H1 (cell line): ENCODE measurements around the gene STAC2.
A peak's percentile ranks its signal among the peaks of the same experiment; 100 is the strongest.

Experiments
- BRCA1 ChIP-seq: IDR thresholded peaks from 2 replicates; pipeline ENCODE4 v1.6.1; 2012; ENCODE audit warnings: low read depth, low read length, improper control_type of control experiment
- CHD7 ChIP-seq: fragments of 300-600 bp; sonication (generic); IDR thresholded peaks from 2 replicates; pipeline ENCODE4 v1.7.1; 2012; ENCODE audit warnings: low read length, moderate library complexity, mild to moderate bottlenecking, inconsistent platforms; ENCODE audit not compliant: insufficient replicate concordance
- CTCF ChIP-seq, 3 experiments: IDR thresholded peaks; 1 replicate in 2 of 3; 2 replicates in 1 of 3; pipeline versions ENCODE4 v1.5.1 to v1.6.1; 2011; ENCODE audit warnings: low read length in 3 of 3, mild to moderate bottlenecking in 3 of 3, inconsistent platforms in 2 of 3, low read depth in 1 of 3, moderate library complexity in 1 of 3; ENCODE audit not compliant: insufficient read depth in 1 of 3; ENCODE audit errors: control extremely low read depth in 1 of 3
- HDAC6 ChIP-seq: IDR thresholded peaks from one replicate; pipeline ENCODE4 v1.7.1; 2012; ENCODE audit warnings: low read depth, mild to moderate bottlenecking, inconsistent platforms, low read length, moderate library complexity
- JUN ChIP-seq: IDR thresholded peaks from 2 replicates; pipeline ENCODE4 v1.6.1; 2011; ENCODE audit warnings: low read depth, mild to moderate bottlenecking, improper control_type of control experiment, low read length
- KDM4A ChIP-seq: IDR thresholded peaks from one replicate; pipeline ENCODE4 v1.7.1; 2012; ENCODE audit warnings: low read depth, mild to moderate bottlenecking, moderate library complexity, low read length, inconsistent platforms; ENCODE audit not compliant: severe bottlenecking
- MAFK ChIP-seq: IDR thresholded peaks from 2 replicates; pipeline ENCODE4 v1.6.1; 2012; ENCODE audit warnings: low read depth, mild to moderate bottlenecking, improper control_type of control experiment, low read length
- NRF1 ChIP-seq: IDR thresholded peaks from 2 replicates; pipeline ENCODE4 v1.6.1; 2011; ENCODE audit warnings: mild to moderate bottlenecking, low read depth, low read length, improper control_type of control experiment
- POLR2A ChIP-seq, 2 experiments: IDR thresholded peaks; 1 replicate in 1 of 2; 2 replicates in 1 of 2; pipeline ENCODE4 v1.6.1; 2011; ENCODE audit warnings: low read depth in 2 of 2, low read length in 2 of 2, mild to moderate bottlenecking in 2 of 2; ENCODE audit errors: control extremely low read depth in 1 of 2
- POLR2AphosphoS5 ChIP-seq: IDR thresholded peaks from 2 replicates; pipeline ENCODE4 v1.6.1; 2011; ENCODE audit warnings: low read depth, low read length
- RNF2 ChIP-seq: fragments of 200-900, 300-1000 bp; sonication (generic); IDR thresholded peaks from 2 replicates; pipeline ENCODE4 v1.7.1; 2016; ENCODE audit warnings: borderline replicate concordance, low read depth, mild to moderate bottlenecking, antibody characterized with exemption, low read length; ENCODE audit not compliant: poor library complexity, severe bottlenecking; ENCODE audit errors: missing control alignments
- SIN3A ChIP-seq, 2 experiments: IDR thresholded peaks in 1 of 2; conservative IDR thresholded peaks in 1 of 2; 2 replicates each; pipeline ENCODE4 v1.6.1; 2011 to 2012; ENCODE audit warnings: low read length in 2 of 2, improper control_type of control experiment in 1 of 2, low read depth in 1 of 2, mild to moderate bottlenecking in 1 of 2

GRCh38 chr17:39174920-39175694 is 50.6 kb downstream of the STAC2 start:
- TF ChIP-seq KDM4A (no peak), JUN (no peak), NRF1 (no peak), POLR2A (IDR thresholded peaks at IDR 0.05; ENCODE audit: control extremely low read depth in 1 of 2, low read depth in 2 of 2, low read length in 2 of 2) (peak in 1 of 2 experiments; percentile 60; a peak in 1 of 3 replicates), CTCF (IDR thresholded peaks at IDR 0.05; ENCODE audit: control extremely low read depth in 1 of 3, insufficient read depth in 1 of 3, low read depth in 1 of 3, low read length in 3 of 3) (peak; percentile 87 to 92 (median 91)), CHD7 (no peak), BRCA1 (no peak), MAFK (no peak), HDAC6 (no peak), POLR2AphosphoS5 (peak; percentile 59; the same call in 1 of the 2 replicates), RNF2 (no peak), SIN3A (conservative IDR thresholded peaks at IDR 0.05 in 1 of 2, IDR thresholded peaks at IDR 0.05 in 1 of 2; ENCODE audit: low read depth in 1 of 2, low read length in 2 of 2) (0 out of 4 replicates have a peak, but pooled peaks of 1 of the 2 experiments have one; percentile 57)
